Testis (tissue), 2 donors: Measurements from ENCODE around the gene UPP1.

Experiments used
- CTCF ChIP-seq, 3 experiments: fragments of 450-650 bp in 2 of 3; fragments of 200-600 bp in 1 of 3; sonication (generic) in 1 of 3; IDR thresholded peaks; one replicate each; pipeline ENCODE4 v1.5.1; 2016 to 2019; ENCODE audit warnings: antibody characterized with exemption in 3 of 3, mild to moderate bottlenecking in 2 of 3, moderate library complexity in 1 of 3
- POLR2A ChIP-seq: fragments of 450-650 bp; IDR thresholded peaks from one replicate; pipeline ENCODE4 v1.6.1; 2017; ENCODE audit warnings: antibody characterized with exemption, mild to moderate bottlenecking, moderate library complexity

- no peak for TF ChIP-seq CTCF (IDR thresholded peaks at IDR 0.05)
- no peak for TF ChIP-seq POLR2A
Measured at GRCh38 chr7:48078470-48078869, 10.6 kb upstream of the UPP1 start.
